Aorta (tissue), 5 donors: Measurements from ENCODE around the gene ANO4. TPM values are rescaled to one million over a fixed set of nuclear protein-coding genes. Genes with fewer than 3 reads are reported as not detected.

Experiments
- ATAC-seq: fragments of 200-7000 bp; cut with Tn5 transposase; one replicate; pipeline ENCODE4 v1.9.1; 2022; ENCODE audit warnings: moderate library complexity; ENCODE audit not compliant: low FRiP score
- DNase-seq, 2 donors: peaks; one replicate each; pipeline ENCODE4 v3.0.0-alpha.2; 2020
- H3K27ac ChIP-seq, 2 donors: one replicate each; pipeline ENCODE4 v1.5.1; 2013; ENCODE audit warnings: low read length in 2 of 2, mild to moderate bottlenecking in 2 of 2, moderate library complexity in 2 of 2, control low read depth in 1 of 2, inconsistent platforms in 1 of 2, low read depth in 1 of 2
- H3K27me3 ChIP-seq, 2 donors: one replicate each; pipeline ENCODE4 v1.6.1; 2013; ENCODE audit warnings: control low read depth in 1 of 2, low read length in 1 of 2, mild to moderate bottlenecking in 1 of 2, moderate library complexity in 1 of 2; ENCODE audit not compliant: insufficient read depth in 2 of 2, control insufficient read depth in 1 of 2
- H3K36me3 ChIP-seq, 2 donors: one replicate each; pipeline ENCODE4 v1.6.1; 2013; ENCODE audit warnings: control low read depth in 1 of 2, low read length in 1 of 2, mild to moderate bottlenecking in 1 of 2; ENCODE audit not compliant: insufficient read depth in 2 of 2, control insufficient read depth in 1 of 2
- H3K4me1 ChIP-seq, 2 donors: one replicate each; pipeline ENCODE4 v1.6.1; 2013; ENCODE audit warnings: low read length in 2 of 2, control low read depth in 1 of 2, mild to moderate bottlenecking in 1 of 2, moderate library complexity in 1 of 2; ENCODE audit not compliant: insufficient read depth in 2 of 2, control insufficient read depth in 1 of 2
- H3K4me3 ChIP-seq, 2 donors: one replicate each; pipeline ENCODE4 v1.5.1; 2013; ENCODE audit warnings: low read length in 2 of 2, control low read depth in 1 of 2, mild to moderate bottlenecking in 1 of 2
- H3K9me3 ChIP-seq: one replicate; pipeline ENCODE4 v1.6.1; 2013; ENCODE audit warnings: mild to moderate bottlenecking, low read length; ENCODE audit not compliant: control insufficient read depth
- WGBS, 2 donors: extraction: QIAGEN DNeasy Blood & Tissue Kit; methylation state at CpG; one replicate each; pipeline ENCODE4 v1.1.7; 2013; 5-methylcytosine and 5-hydroxymethylcytosine counted together
- intact Hi-C, 2 donors: fragments of 100-400 bp; cut with DNase I; formaldehyde crosslinking; loops; one replicate each; pipeline versions ENCODE4 v1.14.2 to v1.15.0; 2022
- polyA plus RNA-seq, 2 donors: library from polyadenylated mRNA; stranded (reverse); fragments of 200-250 nt; gene quantifications; one replicate each; pipeline ENCODE4 v1.2.3, GENCODE V29; 2013
- total RNA-seq, 2 donors: library from RNA; stranded (reverse); fragmentation: NEBNext Ultra II Directional; extraction: Animal tissue kit (Norgen Biotek cat#: 25700); gene quantifications; one replicate each; pipeline ENCODE4 v1.2.1, GENCODE V29; 2021
- donor health status: healthy with polysubstance abuse.
- donor health status: Bipolar disorder and iron deficiency.
- donor health status: DM: no; HTN: no; CAD: no.
- donor health status: DM: no; HTN: no; CAD: no.
- donor health status: DM: yes; HTN: yes; CAD: no.

Gene ANO4
- total and polyA plus RNA-seq, 4 donors: 0.32 to 0.42 TPM; not detected in 2

DNA sequence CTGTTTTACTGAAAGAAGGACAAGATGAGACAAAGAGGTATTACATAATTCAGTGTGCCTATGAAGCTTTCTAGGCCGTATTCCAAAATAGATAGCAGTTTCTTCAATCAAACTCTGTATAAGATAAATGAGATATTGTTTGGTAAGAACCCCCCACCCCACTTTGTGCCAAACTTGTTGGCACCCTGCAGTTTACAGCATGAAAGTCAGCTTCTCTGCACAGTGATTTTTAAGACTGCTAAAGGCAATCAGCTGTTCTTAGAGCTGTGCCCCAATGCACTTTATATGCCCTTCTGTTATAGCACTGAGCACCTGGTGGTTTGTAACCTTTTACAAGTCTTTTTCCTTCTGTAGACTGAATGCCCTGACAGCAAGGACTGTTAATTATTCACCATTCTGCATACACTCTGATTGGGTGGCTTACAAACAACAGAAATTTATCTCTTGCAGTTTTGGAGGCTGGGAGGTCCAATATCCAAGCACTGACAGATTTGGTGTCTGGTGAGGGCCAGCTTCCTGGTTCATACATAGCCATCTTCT lies 76.7 kb downstream of the ANO4 start:
- WGBS, 2 donors: 68 to 69% methylated on average over 1 of the region's 1 CpG
- H3K4me3 ChIP-seq: no peak overlapping the region
- ATAC-seq (no peak), DNase-seq (no peak)
- H3K9me3 ChIP-seq: peaks cover 5% of the 10 kb centered on the region
- H3K27ac ChIP-seq: no peak overlapping the region
- H3K4me1 ChIP-seq: no peaks in the 10 kb centered on the region
- H3K27me3 ChIP-seq: no peaks in the 10 kb centered on the region
- intact Hi-C loops: no loop called here
- H3K36me3 ChIP-seq: no peaks in the 10 kb centered on the region

DNA sequence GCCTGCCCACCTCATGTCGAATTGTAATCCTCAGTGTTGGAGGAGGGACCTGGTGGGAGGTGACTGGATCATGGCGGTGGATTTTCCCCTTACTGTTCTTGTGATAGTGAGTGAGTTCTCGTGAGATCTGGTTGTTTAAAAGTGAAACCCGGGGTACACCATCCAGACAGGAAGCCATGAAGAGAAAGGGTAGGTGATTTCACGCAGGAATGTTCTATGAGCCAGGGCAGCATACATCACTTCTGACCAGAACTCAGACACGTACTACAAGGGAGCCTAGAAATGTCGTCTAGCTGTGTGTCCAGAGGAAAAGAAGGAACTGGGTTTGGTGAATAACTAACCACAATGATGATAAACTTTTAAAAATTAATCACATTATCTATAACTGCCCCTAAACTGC lies 80.6 kb downstream of the ANO4 start:
- H3K36me3 ChIP-seq: no peaks in the 10 kb centered on the region
- peaks cover 5% of the 10 kb centered on the region for H3K9me3 ChIP-seq
- H3K4me1 ChIP-seq: no peaks in the 10 kb centered on the region
- no peaks in the 10 kb centered on the region for H3K27me3 ChIP-seq
- no peak overlapping the region for H3K4me3 ChIP-seq
- DNase-seq (no peak), ATAC-seq (no peak)
- WGBS, 2 donors: 79 to 80% methylated on average over 7 of the region's 7 CpGs
- intact Hi-C loops: no loop called here
- no peak overlapping the region for H3K27ac ChIP-seq

DNA sequence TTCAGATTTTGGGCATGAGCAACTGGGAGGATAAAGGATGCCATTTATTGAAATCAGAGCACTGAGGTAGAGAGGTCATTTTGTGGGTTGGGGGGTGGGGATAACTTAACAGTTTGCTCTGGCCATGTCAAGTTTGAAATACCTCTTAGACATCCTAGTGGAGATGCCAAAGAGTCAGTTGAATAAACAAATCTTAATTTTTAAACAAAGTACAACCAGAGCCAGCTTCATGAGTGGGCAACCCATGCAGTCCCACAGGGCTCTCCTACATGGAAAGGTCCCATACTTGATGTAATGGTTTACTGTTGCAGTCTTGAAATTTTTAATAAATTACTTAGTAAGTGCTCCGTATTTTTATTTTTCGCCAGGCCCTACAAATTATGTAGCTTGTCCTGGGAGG lies 81.2 kb downstream of the ANO4 start:
- Histone ChIP-seq H3K4me3 (no peak overlapping the region), H3K4me1 (no peaks in the 10 kb centered on the region), H3K9me3 (peaks cover 5% of the 10 kb centered on the region), H3K36me3 (no peaks in the 10 kb centered on the region), H3K27me3 (no peaks in the 10 kb centered on the region), H3K27ac (no peak overlapping the region)
- intact Hi-C loops: no loop called here
- no peak for DNase-seq
- ATAC-seq: no peak
- WGBS, 2 donors: 81% methylated on average over 2 of the region's 2 CpGs

DNA sequence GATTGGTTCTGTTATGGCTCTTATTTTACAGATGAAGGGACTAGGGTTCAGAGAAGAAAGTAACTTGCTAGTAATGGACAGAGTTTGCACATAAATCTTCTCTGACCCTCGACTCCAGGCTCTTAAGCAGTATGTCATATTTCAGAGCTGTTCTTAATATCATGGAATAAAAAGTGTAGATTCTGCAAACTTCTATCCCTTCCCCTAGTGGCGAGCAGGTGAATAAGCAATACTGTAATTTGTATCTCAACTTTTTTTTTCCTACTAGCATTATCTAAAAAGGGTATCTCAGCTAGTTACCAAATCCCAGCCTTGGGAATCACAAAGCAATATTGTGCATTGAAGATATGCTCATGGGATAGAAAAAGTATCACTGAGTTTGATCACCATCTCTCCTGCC lies 83.2 kb downstream of the ANO4 start:
- DNase-seq (no peak), ATAC-seq (no peak)
- Histone ChIP-seq H3K4me3 (no peak overlapping the region), H3K4me1 (no peaks in the 10 kb centered on the region), H3K27ac (no peak overlapping the region), H3K9me3 (peaks cover 5% of the 10 kb centered on the region), H3K36me3 (no peaks in the 10 kb centered on the region), H3K27me3 (no peaks in the 10 kb centered on the region)
- 40 to 41% methylated on average over 2 of the region's 2 CpGs for WGBS, 2 donors
- intact Hi-C loops: no loop called here

DNA sequence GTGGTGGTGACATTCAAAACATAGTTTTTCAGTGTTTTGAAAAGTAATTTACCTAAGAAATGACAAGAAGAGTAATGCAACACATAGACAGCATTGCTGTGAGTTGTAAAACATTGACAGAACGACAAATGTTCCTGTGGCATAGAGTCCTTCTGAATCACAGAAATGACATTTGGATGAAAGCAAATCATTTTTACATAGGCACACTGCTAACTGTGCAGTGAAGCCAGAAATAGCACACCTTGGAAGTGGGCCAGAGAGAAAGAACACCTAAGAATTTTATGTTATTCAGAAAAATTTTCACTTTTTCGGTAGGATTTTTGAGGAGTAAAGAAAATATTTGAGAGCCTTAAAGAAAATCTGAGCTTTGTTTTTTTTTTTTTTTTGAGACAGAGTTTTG lies 100.6 kb downstream of the ANO4 start:
- no peak for DNase-seq
- no peaks in the 10 kb centered on the region for H3K4me1 ChIP-seq
- no peak for ATAC-seq
- no peaks in the 10 kb centered on the region for H3K36me3 ChIP-seq
- no peak overlapping the region for H3K27ac ChIP-seq
- no peaks in the 10 kb centered on the region for H3K9me3 ChIP-seq
- intact Hi-C loops: no loop called here
- 8 to 10% methylated on average over 2 of the region's 2 CpGs for WGBS, 2 donors
- H3K4me3 ChIP-seq: no peak overlapping the region
- H3K27me3 ChIP-seq: no peaks in the 10 kb centered on the region

DNA sequence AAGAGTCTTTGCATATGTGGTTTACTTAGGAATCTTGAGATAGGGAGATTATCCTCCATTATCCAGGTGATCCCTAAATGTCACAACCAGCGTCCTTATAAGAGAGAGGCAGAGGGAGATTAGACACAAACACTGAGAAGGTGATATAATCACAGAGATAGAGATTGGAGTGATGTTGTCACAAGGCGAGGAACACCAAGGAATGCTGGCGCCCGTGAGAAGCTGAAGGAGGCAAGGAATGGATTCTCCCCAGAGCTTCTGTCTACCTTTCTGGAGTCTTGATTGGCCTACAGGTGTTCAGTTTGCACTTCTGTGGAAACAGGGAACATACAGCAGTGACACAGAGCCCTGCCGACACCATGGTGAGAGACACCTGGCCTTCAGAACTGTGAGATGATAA lies 101.6 kb downstream of the ANO4 start:
- H3K9me3 ChIP-seq: no peaks in the 10 kb centered on the region
- WGBS, 2 donors: 77 to 87% methylated on average over 5 of the region's 5 CpGs
- no peaks in the 10 kb centered on the region for H3K36me3 ChIP-seq
- intact Hi-C loops: no loop called here
- no peak for ATAC-seq
- no peak overlapping the region for H3K27ac ChIP-seq
- no peaks in the 10 kb centered on the region for H3K27me3 ChIP-seq
- DNase-seq: no peak
- H3K4me3 ChIP-seq: no peak overlapping the region
- H3K4me1 ChIP-seq: no peaks in the 10 kb centered on the region

DNA sequence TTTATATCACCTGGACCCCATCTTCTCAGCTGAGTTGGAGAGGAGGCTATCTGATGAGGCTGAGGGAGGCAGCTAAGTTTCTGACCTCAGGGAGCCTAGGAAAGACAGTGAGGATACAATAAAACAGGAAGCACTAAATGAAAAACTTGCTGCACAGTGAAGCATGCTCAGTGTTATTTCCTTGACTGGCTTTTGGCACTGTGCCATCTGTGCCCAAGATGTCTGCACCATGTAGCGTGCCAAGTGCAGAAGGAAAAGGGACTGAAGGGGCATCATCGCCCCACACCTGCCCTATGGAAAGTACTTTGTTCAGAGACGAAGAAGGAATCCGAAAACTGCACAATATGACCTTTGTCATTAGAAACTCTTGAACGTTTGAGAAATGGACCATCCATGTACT lies 102.7 kb downstream of the ANO4 start:
- Histone ChIP-seq H3K27ac (no peak overlapping the region), H3K4me3 (no peak overlapping the region), H3K27me3 (no peaks in the 10 kb centered on the region), H3K4me1 (no peaks in the 10 kb centered on the region), H3K9me3 (no peaks in the 10 kb centered on the region), H3K36me3 (no peaks in the 10 kb centered on the region)
- intact Hi-C loops: no loop called here
- 78 to 81% methylated on average over 5 of the region's 5 CpGs for WGBS, 2 donors
- ATAC-seq: no peak
- no peak for DNase-seq

DNA sequence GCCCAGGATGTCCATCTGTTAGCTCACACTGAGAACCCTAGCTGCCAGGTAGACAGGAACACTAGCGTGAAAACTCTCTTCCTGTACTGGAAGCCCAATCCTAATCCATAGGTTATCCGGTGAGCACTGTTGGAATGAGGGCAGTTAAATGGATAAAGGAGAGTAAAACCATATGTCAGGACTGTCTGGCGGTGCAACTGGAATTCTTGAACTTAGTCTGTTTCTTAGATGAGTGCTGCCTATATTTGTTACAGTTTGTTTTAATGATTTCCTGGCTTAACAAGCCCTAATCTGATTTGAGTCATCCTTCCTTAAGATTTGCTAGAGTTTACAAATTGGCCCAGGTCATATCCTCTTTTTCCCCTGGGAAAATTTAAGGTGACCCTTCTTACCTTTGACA lies 104.7 kb downstream of the ANO4 start:
- no peak overlapping the region for H3K27ac ChIP-seq
- intact Hi-C loops: no loop called here

DNA sequence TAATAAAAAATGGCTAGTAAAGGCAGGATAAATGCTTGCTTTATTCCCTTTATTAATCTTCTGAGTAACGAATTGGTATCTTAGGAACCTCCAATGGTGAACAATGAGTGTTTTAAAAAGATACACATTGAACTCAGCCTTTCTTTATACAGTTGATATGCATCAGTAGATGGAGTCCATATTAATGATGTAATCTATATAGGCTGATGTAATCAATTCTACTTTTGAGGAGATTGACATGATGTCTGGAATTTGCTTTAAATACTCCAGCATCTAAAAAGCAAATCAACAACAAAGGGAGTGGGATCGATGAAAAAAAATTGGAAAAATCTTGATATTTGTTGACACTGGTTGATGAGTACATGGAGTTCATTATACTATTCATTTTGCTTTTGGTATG lies 106.2 kb downstream of the ANO4 start:
- H3K9me3 ChIP-seq: no peaks in the 10 kb centered on the region
- H3K36me3 ChIP-seq: no peaks in the 10 kb centered on the region
- 87 to 90% methylated on average over 2 of the region's 2 CpGs for WGBS, 2 donors
- ATAC-seq (no peak), DNase-seq (no peak)
- no peaks in the 10 kb centered on the region for H3K4me1 ChIP-seq
- no peaks in the 10 kb centered on the region for H3K27me3 ChIP-seq
- no peak overlapping the region for H3K27ac ChIP-seq
- intact Hi-C loops: no loop called here
- H3K4me3 ChIP-seq: no peak overlapping the region

More for the DNA sequence above, 104.7 kb downstream of the ANO4 start:
- WGBS, 2 donors: 80 to 83% methylated on average over 3 of the region's 3 CpGs
- Histone ChIP-seq H3K27me3 (no peaks in the 10 kb centered on the region), H3K36me3 (no peaks in the 10 kb centered on the region), H3K4me3 (no peak overlapping the region), H3K9me3 (no peaks in the 10 kb centered on the region), H3K4me1 (no peaks in the 10 kb centered on the region)
- ATAC-seq (no peak), DNase-seq (no peak)
